Measurements from ENCODE around the gene KLHL29. TPM values are rescaled to one million over a fixed set of nuclear protein-coding genes. Genes with fewer than 3 reads are reported as not detected.

The KLHL29 gene
- total and polyA plus RNA-seq, 4 donors, result 0.29 to 2.3 (median 0.68) TPM

DNA sequence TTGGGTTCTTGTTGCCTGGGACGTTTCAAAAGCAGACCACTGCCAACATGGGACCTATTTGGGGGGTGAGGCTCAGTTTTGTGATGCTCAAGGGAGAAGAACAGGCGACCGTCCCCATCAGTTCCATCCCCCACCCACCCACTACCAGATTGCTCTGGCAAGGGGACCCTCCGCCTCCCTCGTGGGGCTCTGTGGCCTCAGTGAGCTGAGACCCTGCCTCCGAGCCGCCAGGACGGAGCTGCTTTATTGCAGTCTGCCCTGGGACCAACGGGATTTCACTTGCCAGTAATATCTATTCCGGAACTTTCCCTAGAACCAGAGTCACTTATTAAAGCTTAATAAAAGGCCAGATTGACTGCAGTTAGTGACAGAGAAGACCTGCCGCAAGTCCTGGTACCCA lies 146.3 kb downstream of the KLHL29 start:
- 93% methylated on average over 11 of the region's 11 CpGs for WGBS
- no peaks in the 10 kb centered on the region for H3K9me3 ChIP-seq (ENCODE audit: control insufficient read depth in 4 of 4, low read length in 3 of 4)
- no peak for DNase-seq (ENCODE audit: low spot score)
- H3K9ac ChIP-seq (ENCODE audit: low read depth in 1 of 2, low read length in 2 of 2), result no peak overlapping the region
- no peaks in the 10 kb centered on the region for H3K27me3 ChIP-seq (ENCODE audit: control insufficient read depth in 4 of 4, insufficient read depth in 4 of 4, low read length in 3 of 4)
- no peak overlapping the region for H3K27ac ChIP-seq (ENCODE audit: low read depth in 1 of 2, low read length in 2 of 2)
- H3K4me3 ChIP-seq (ENCODE audit: low read depth in 1 of 3, low read length in 3 of 3), result no peak overlapping the region
- no peak for TF ChIP-seq RXRA (IDR thresholded peaks at IDR 0.05)
- no peak for TF ChIP-seq FOXA1 (IDR thresholded peaks at IDR 0.05)
- TF ChIP-seq, protein P1, sequence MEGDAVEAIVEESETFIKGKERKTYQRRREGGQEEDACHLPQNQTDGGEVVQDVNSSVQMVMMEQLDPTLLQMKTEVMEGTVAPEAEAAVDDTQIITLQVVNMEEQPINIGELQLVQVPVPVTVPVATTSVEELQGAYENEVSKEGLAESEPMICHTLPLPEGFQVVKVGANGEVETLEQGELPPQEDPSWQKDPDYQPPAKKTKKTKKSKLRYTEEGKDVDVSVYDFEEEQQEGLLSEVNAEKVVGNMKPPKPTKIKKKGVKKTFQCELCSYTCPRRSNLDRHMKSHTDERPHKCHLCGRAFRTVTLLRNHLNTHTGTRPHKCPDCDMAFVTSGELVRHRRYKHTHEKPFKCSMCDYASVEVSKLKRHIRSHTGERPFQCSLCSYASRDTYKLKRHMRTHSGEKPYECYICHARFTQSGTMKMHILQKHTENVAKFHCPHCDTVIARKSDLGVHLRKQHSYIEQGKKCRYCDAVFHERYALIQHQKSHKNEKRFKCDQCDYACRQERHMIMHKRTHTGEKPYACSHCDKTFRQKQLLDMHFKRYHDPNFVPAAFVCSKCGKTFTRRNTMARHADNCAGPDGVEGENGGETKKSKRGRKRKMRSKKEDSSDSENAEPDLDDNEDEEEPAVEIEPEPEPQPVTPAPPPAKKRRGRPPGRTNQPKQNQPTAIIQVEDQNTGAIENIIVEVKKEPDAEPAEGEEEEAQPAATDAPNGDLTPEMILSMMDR (IDR thresholded peaks at IDR 0.05; ENCODE audit: low read depth, low read length, missing input control), result no peak
- no peak for TF ChIP-seq HNF4G (IDR thresholded peaks at IDR 0.05)
- TF ChIP-seq REST (IDR thresholded peaks at IDR 0.05), result no peak
- TF ChIP-seq NR2F2 (IDR thresholded peaks at IDR 0.05), result no peak
- no peak for TF ChIP-seq ATF3 (IDR thresholded peaks at IDR 0.05)
- no peak for TF ChIP-seq RAD21 (IDR thresholded peaks at IDR 0.05)
- H3K36me3 ChIP-seq (ENCODE audit: control insufficient read depth in 4 of 4, insufficient read depth in 3 of 4, low read depth in 1 of 4, low read length in 3 of 4), result no peaks in the 10 kb centered on the region
- H3K4me1 ChIP-seq (ENCODE audit: control insufficient read depth in 4 of 4, insufficient read depth in 4 of 4, low read length in 3 of 4), result no peaks in the 10 kb centered on the region

DNA sequence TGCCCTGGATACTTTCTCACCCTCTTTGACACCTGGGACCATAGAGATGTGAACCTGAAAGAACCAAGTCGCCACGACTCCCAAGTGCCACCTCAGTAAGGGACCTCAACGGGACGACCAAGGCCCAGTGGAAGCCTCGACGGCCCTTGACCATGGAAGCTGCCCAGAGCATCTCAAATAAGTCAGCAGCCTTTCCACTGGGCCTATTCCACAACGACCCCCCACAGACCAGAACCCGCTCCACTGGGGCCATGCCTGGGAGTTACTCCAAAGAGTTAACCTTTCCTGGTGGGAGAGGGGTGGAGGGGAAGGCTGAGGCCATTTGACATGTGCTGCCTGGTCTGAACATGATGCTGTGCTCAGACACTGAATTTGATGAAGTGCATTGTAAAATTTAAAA lies 146.9 kb downstream of the KLHL29 start:
- Histone ChIP-seq H3K36me3 (ENCODE audit: control insufficient read depth in 4 of 4, insufficient read depth in 3 of 4, low read depth in 1 of 4, low read length in 3 of 4) (no peaks in the 10 kb centered on the region), H3K9me3 (ENCODE audit: control insufficient read depth in 4 of 4, low read length in 3 of 4) (no peaks in the 10 kb centered on the region), H3K4me3 (ENCODE audit: low read depth in 1 of 3, low read length in 3 of 3) (no peak overlapping the region)

More for the DNA sequence above, 146.9 kb downstream of the KLHL29 start:
- Histone ChIP-seq H3K27ac (ENCODE audit: low read depth in 1 of 2, low read length in 2 of 2) (no peak overlapping the region), H3K27me3 (ENCODE audit: control insufficient read depth in 4 of 4, insufficient read depth in 4 of 4, low read length in 3 of 4) (no peaks in the 10 kb centered on the region), H3K4me1 (ENCODE audit: control insufficient read depth in 4 of 4, insufficient read depth in 4 of 4, low read length in 3 of 4) (no peaks in the 10 kb centered on the region), H3K9ac (ENCODE audit: low read depth in 1 of 2, low read length in 2 of 2) (no peak overlapping the region)
- DNase-seq (ENCODE audit: low spot score), result no peak
- 83% methylated on average over 8 of the region's 8 CpGs for WGBS
- TF ChIP-seq FOXA2 (IDR thresholded peaks at IDR 0.05) (no peak), EGR1 (IDR thresholded peaks at IDR 0.05; ENCODE audit: low read depth in 2 of 2) (no peak), SP1 (IDR thresholded peaks at IDR 0.05) (no peak), GABPA (IDR thresholded peaks at IDR 0.05 in 1 of 2, conservative IDR thresholded peaks at IDR 0.05 in 1 of 2) (no peak), RXRA (IDR thresholded peaks at IDR 0.05) (no peak), REST (IDR thresholded peaks at IDR 0.05) (no peak), HNF4A (conservative IDR thresholded peaks at IDR 0.05) (no peak), NR2F2 (IDR thresholded peaks at IDR 0.05) (no peak), FOXA1 (IDR thresholded peaks at IDR 0.05) (no peak), ATF3 (IDR thresholded peaks at IDR 0.05) (no peak), HNF4G (IDR thresholded peaks at IDR 0.05) (no peak)
- TF ChIP-seq, protein P2, sequence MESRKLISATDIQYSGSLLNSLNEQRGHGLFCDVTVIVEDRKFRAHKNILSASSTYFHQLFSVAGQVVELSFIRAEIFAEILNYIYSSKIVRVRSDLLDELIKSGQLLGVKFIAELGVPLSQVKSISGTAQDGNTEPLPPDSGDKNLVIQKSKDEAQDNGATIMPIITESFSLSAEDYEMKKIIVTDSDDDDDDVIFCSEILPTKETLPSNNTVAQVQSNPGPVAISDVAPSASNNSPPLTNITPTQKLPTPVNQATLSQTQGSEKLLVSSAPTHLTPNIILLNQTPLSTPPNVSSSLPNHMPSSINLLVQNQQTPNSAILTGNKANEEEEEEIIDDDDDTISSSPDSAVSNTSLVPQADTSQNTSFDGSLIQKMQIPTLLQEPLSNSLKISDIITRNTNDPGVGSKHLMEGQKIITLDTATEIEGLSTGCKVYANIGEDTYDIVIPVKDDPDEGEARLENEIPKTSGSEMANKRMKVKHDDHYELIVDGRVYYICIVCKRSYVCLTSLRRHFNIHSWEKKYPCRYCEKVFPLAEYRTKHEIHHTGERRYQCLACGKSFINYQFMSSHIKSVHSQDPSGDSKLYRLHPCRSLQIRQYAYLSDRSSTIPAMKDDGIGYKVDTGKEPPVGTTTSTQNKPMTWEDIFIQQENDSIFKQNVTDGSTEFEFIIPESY (IDR thresholded peaks at IDR 0.05), result no peak

All from liver (tissue), 9 donors.